Stimulated activated naive CD8-positive, alpha-beta T cell treated with anti-CD3 and anti-CD28 coated beads, Interleukin-15, Interleukin-2, amounts not matched to agents 100 U/mL and 50 U/mL, for 24 hours (primary cell): ENCODE measurements around the gene SCYGR7.
"Not testable (repeated sequence)": the region's sequence is repeated elsewhere in the genome, so short reads cannot be mapped to it uniquely, and the experiment has no call there.

Experiments
- ATAC-seq: fragments of 150-1000 bp; cut with Tn5 transposase; one replicate; pipeline ENCODE4 v1.10.0; 2021
- DNase-seq: peaks from one replicate; pipeline ENCODE4 v3.0.0; 2021

Gene SCYGR7, protein sequence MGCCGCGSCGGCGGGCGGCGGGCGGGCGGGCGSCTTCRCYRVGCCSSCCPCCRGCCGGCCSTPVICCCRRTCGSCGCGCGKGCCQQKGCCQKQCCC

DNA sequence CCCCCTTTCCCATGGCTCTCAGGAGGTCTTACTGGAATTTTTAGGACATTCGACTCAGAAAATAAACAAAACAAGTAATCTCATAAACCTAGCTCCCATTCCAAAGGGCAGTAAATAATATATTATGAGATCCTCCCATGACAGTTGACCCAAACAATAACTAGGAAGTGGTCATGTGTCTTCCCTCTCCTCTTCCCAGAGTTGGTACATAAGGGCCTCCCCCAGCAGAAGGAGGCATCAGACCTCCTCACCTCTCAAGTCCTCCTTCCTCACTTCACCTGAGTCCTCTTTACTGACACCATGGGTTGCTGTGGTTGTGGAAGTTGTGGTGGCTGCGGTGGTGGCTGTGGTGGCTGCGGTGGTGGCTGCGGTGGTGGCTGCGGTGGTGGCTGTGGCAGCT, at the start of gene SCYGR7:
Gene SCYGR7 (plus strand): TSS at position 301 of the 400 bp plus-strand sequence. CDS start 0 bp downstream, at position 301.
- ATAC-seq (no peak), DNase-seq (no peak)

DNA sequence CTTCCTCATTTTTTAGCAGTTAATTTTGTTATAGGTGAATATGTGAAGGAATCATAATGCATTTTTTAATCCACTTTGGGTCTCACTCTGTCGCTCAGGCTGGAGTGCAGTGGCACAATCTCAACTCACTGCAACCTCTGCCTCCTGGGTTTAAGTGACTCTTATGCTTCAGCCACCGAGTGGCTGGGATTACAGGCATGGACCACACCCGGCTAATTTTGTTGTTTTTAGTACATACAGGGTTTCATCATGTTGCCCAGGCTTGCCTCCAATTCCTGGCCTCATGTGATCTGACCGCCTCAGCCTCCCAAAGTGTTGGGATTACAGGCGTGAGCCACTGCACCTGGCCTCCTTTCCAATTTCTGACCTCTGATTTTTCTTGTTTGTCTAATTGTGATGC, 43.9 kb upstream of the SCYGR7 start:
- ATAC-seq, result no peak

DNA sequence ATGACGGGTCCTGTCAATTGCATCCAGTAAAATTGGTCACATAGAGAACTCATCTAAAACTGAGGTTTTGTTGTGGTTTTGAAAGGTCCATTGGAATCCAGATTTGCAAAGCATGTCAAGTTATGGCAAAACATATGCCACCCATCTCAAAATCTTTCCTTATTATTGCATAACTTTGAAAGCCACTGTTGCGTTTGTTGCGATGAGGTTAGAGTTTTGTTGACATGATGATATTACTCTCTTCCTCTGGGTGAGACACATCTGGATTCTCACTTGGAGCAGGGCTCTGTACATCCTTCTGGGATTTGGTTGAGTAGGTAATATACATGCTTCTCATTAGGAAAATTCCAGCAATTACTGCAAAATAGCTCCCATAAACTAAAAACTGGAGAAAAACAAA, 40.9 kb upstream of the SCYGR7 start:
- DNase-seq, result no peak
- ATAC-seq, result no peak

More for the DNA sequence above, 43.9 kb upstream of the SCYGR7 start:
- no peak for DNase-seq

DNA sequence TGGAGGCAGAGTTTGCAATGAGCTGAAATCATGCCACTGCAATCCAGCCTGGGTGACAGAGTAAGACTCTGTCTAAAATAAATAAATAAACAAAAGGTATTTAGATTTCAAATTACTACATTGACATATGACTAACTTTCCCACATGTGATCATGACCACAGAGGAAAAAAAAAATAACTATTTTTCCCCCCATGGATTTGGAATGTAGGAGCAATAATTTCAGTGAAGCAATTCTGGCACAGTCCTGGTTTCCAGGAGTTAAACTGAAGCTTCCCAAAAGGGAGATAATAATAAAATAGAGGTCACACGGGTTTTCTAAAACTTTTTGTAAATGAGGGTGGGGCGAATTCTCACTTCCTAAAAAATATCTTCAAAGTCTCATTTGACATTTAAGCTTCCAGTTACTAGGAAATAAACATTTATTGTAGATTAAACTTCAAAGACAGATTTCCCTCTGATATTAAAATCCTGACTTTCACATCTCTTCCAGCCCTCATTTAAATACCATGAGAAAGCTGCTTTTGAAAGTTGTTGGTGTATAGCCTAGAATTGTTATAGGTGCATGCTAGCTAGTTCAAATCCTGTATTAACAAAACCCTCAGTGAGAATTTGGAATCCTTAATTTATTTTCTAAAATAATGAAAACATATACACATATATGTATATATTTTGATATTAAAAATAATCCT, 31.0 kb upstream of the SCYGR7 start:
- no peak for DNase-seq
- no peak for ATAC-seq

DNA sequence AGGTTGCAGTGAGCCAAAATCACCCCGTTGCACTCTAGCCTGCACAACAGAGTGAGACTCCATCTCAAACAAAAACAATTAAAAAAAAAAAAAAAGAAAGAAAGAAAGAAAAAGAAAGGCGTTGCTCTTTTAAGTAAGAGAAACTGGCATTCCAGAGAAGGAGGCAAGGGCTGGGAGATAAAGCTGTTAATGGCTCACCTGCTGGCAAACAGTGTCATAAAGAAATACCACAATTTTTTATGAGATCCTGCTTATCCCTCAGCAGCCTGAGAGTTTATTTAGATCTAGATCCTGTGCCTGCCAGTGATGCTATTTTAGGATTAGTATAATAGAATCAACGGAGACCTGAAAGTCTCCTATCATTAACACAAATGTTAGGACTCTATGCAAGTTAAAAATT, 26.6 kb upstream of the SCYGR7 start:
- ATAC-seq, result no peak
- no peak for DNase-seq

DNA sequence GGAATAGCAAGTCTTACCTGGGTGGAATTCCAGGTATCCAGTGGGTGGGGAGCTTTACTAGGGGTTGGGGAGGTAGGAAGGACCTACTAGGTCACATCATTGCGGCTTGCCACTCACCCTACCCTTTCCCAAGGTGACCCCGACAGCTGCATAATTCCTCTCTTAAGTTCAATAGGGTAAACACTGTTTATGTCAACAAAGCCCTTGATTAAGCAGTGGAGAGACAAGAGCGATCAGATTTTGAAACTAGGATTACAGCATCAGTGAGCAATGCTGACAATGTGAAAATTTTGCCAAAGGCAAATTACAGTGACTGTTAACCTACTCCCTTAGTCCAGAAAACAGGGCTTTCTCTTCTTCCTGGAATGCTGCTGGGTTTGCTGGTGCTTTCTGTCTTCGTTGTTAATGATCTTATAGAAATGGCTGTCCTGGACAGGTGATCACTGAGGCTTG, 24.8 kb upstream of the SCYGR7 start:
- DNase-seq (no peak), ATAC-seq (no peak)

DNA sequence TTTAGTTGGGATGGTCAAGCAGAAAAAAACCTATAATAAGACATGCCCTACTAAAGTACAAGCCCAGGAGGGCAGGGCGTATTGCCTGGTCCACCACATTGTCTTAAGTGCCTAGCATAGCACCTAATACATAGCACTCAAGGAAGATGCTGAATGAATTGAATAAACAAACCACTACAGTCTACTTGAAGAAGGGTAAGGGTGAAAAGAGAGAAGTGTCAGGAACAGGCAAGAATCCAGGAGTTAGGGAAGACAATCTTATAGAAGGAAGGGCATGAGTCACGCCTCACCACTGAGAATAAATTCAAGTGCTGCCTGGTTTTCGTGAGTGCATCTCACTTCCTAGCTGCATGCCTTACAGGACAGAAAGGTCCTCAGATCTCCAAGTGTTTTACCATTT, 24.2 kb upstream of the SCYGR7 start:
- ATAC-seq (no peak), DNase-seq (no peak)

DNA sequence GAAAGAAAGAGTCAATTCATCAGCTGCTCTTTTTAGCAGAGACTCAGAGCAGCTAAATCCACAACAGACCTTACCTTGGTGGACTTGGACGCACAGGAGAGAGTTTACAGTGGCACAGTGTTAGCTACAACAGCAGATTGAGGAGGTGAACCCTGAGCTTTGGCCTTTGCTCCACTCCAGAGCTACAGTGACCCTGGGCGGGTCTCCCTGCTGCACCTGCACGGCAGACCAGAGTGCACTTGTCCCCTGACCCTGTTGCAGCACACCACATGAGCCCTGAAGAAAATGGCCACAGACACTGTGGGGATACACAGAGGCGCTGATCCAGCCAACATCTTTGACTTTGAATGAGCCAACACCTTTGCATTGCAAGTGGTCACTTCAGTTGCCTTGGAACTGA, 21.3 kb upstream of the SCYGR7 start:
- ATAC-seq (no peak), DNase-seq (no peak)

DNA sequence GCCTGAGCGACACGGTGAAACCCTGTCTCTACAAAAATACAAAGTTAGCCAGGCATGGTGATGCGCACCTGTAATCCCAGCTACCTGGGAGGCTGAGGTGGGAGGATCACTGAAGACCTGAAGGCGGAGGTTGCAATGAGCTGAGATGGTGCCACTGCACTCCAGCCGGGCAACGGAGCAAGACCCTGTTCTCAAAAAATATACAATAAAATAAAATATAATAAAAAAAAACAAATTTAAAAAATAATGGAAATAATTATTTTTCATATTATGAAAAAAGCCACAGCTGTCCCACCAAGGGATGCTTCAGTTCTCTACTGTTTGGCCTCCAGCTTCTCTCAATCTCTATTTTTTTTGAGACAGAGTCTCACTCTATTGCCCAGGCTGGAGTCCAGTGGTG, 20.7 kb upstream of the SCYGR7 start:
- ATAC-seq (no peak), DNase-seq (no peak)

DNA sequence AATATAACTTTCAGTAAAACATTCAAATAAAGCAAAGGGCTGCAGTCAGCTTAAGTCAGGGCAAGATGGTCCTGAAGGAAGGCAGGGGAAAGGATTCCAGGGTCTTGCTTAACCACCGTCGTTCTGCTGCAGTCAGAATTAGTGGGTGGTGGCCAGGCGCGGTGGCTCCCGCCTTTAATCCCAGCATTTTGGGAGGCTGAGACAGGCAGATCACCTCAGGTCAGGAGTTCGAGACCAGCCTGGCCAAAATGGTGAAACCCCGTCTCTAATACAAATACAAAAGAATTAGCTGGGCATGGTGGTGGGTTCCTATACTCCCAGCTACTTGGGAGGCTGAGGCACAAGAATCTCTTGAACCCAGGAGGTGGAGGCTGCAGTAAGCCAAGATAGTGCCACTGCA, 17.1 kb upstream of the SCYGR7 start:
- no peak for DNase-seq

DNA sequence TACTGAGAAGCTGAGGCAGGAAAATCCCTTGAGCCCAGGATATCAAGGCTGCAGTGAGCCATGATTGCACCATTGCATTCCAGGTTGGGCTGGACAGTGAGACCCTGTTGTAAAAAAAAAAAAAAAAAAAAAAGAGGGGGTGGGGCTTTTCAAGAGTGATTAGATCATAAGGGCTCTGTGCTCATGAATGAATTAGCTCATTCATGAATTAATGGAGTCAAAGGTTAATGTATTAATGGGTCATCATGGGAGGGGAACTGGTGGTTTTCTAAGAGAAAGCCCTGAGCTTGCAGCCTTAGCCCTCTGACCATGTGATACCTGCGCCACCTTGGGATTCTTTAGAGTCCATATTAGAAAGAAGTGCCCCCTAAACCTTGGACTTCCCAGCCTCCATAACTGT, 14.8 kb upstream of the SCYGR7 start:
- no peak for DNase-seq
- ATAC-seq, result no peak

More for the DNA sequence above, 17.1 kb upstream of the SCYGR7 start:
- ATAC-seq, result no peak

DNA sequence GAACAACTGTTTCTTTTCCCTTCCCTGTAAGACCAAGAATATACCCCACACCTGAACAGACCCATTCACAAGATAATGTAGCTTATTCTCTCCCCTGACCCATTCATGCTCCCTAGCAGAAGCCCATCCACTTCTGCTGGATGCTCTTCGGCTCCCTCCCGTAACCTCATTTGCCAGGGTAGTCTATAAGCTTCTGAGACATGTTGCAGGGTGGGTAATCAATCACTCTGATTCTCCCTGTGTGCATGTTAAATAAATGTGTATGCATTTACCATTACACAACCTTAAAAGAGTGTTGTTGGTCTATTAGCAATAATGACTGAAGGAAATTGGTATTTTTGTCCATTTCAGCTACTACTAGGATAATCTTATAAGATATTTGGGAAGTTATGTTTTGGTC, 11.6 kb upstream of the SCYGR7 start:
- ATAC-seq (no peak), DNase-seq (no peak)

DNA sequence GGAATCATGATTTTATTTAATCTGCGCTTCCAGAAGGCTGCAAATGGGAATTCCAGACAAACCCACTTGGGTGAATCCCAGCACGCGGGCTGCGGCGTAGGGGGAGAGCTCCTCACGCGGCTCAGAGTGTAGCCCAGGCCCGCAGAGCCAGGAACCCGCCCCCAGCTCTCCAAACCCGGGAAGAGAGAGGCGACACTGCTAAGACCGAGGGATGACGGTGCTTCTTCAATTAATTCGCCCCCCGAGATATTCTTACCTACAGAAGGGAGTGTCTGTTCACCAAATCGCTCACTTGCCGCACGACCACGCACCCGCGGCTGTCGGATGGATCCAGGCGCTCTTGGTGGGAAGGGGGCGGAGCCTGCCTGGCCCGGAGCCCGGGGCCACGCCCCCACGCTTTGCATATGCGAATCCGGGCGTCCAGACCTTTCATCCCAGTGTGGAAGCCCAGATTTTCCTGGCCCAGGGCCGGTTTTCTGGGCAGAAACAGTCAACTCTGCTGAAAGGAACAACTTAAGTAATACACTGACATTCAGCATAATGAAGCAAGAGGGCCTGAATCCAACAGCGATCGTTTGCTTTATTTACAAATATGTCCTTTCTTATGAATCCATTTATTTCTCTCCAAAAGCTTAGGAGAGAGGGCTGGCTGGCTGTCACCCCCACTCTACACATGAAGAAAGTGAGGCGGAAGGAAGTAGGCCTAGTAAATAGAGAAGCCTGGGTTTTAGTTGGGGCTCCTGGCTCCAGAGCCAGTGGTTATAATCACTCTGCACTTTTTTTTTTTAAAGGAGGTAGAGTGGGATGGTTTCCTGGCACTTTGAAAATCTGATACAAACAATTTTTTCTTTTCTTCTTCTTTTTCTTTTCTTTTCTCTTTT, 10.2 kb upstream of the SCYGR7 start, which contains the start of gene SLC19A3:
Gene SLC19A3 (minus strand): TSS at position 342 of the 881 bp plus-strand sequence. CDS start 15,710 bp downstream, outside the sequence.
- peak; percentile 13 for DNase-seq
- no peak for ATAC-seq

DNA sequence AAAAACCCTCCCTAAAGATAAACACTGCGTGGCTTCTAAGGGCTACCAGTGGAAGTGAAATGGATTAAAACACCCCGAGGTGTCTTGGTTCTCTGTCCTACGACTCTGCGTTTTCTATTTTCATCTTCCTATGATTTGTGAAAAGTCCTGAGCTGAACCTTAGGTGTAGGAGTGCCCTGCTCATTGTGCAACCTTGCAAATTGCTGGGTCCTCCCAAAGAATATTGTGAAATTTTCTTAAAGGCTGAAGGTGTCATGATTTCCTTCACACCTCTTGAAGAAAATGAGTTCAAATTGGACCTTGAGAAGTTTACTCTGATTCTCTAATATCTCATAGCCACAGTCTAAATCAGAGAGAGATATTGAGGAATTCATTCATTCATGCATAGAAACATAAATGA, 8.5 kb upstream of the SCYGR7 start:
- ATAC-seq (no peak), DNase-seq (no peak)

DNA sequence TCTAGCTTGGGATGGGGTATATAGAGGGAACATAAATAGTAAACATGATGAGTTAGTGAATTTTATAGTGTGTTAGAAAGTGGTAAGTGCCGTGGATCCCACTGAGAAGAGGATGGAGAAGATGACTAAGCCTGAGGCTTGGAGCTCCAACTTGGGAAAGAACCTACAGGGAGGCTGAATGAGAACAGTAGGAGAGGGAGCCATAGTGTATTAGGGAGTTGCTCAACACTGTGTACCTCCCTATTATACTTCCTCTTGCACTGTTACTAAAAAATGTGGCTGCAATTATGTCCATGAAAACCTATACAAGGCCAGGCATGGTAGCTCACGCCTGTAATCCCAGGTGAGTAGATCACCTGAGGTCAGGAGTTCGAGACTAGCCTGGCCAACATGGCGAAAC, 7.5 kb upstream of the SCYGR7 start:
- DNase-seq (no peak), ATAC-seq (no peak)

DNA sequence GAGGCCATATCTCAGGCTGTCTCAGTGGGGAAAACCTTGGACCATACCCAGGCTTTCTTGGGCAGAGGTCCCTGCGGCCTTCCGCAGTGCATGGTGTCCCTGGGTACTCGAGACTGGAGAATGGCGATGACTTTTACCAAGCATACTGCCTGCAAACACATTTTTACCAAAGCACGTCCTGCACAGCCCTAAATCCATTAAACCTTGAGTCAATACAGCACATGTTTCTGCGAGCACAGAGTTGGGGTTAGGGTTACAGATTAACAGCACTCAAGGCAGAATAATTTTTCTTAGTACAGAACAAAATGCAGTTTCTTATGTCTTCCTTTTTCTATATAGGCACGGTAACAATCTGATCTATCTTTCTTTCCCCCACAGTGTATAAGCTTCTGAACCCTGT, 5.3 kb upstream of the SCYGR7 start:
- not testable (repeated sequence) for DNase-seq, ATAC-seq

DNA sequence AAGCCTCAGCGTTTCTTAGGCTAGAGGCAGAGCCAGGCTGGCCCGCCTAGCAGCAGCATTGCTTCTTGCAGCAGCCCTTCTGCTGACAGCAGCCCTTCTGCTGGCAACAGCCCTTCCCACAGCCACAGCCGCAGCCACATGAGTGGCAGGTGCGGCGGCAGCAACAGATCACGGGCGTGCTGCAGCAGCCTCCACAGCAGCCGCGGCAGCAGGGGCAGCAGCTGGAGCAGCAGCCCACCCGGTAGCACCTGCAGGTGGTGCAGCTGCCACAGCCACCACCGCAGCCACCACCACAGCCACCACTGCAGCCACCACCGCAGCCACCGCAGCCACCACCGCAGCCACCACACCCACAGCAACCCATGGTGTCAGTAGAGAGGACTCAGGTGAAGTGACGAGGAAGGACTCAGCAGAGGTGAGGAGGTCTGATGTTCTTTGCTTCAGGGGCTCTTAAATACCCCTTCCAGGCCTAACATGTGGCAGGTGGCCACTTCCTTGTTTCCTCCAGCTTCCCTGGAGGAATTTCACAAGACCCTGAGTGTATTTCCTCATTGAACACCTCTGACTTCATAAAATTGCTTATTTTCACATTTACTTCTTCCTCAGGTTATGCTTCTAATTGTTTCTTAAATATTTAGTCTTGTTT, 3.6 kb upstream of the SCYGR7 start, which contains the start of gene SCYGR6:
Gene SCYGR6 (minus strand): TSS at position 364 of the 646 bp plus-strand sequence. CDS start 0 bp downstream, at position 364.
- DNase-seq (no peak), ATAC-seq (no peak)

DNA sequence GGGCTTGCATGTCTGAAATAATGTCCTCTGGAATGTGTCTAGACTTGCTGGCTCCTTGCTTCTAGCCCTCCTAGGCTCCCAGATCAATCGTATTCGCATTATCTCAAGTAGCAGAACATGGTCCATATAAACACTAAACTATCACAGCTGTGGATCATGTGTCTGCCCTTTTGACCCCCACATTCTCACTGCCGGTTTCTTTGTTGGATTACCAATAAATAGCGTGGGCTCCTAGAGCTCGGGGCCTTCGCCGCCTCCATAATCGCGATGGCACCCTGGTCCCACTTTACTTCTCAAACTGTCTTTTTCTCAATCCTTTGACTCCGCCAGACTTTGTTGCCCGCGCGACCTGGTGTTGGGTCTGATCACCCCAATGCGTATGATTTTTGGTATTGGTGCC, 11.2 kb downstream of the SCYGR7 start:
- ATAC-seq (no peak), DNase-seq (no peak)

DNA sequence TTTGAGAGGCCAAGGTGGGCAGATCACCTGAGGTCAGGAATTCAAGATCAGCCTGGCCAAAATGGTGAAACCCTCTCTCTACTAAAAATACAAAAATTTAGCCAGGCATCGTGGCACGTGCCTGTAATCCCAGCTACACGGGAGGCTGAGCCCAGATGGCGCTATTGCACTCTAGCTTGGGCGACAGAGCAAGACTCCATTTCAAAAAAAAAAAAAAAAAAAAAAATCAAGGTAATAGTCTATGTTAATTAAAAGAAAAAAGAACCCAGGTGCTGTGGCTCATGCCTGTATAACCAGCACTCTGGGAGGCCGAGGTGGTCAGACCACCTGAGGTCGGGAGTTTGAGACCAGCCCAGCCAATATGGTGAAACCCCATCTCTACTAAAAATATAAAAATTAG, 12.6 kb downstream of the SCYGR7 start:
- not testable (repeated sequence) for ATAC-seq

DNA sequence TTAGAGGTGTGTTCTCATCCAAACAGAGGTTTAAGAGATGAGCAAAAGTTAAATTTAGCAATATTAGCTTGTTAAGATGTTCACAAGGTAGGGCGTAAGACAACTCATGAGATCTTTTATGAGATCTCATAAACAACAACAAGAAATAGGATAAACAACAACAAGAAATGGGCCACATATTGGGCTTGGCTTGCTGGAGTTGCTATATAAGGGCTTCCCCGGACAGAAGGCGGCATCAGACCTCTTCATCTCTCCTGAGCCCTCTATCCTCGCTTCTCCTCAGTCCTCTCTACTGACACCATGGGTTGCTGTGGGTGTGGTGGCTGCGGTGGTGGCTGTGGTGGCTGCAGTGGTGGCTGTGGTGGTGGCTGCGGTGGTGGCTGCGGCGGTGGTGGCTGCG, 17.5 kb downstream of the SCYGR7 start, which contains the start of gene SCYGR8:
Gene SCYGR8 (plus strand): TSS at position 301 of the 400 bp plus-strand sequence. CDS start 0 bp downstream, at position 301.
- DNase-seq, result no peak
- no peak for ATAC-seq

More for the DNA sequence above, 12.6 kb downstream of the SCYGR7 start:
- DNase-seq, result not testable (repeated sequence)

DNA sequence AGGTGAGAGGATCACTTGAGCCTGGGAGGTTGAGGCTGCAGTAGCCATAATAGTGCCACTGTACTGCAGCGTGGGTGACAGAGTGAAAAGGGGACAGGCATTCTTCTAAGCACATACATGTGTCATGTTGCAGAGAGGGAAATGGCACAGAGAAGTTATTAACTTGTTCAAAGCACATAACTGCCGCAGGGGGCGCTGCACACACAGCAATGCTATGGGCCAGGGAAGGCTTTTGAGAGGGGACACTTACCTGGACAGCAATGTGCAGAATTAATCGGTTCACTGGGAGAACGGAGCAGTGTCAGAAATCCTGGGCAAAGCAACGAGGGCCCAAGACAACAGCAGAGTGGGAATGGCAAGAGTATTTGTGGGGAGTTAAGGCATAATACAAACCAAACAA, 19.9 kb downstream of the SCYGR7 start:
- DNase-seq (no peak), ATAC-seq (peak; percentile 23)

DNA sequence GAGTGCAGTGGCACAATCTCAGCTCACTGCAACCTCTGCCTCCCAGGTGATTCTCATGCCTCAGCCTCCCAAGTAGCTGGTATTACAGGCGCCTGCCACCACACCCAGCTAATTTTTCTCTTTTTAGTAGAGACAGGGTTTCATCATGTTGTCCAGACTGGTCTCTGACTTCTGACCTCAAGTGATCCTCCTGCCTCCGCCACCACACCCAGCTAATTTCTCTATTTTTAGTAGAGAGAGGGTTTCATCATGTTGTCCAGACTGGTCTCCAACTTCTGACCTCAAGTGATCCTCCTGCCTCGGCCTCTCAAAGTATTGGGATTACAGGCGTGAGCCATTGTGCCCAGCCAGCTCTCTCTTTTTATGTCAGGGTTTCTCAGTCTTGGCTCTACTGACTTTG, 28.1 kb downstream of the SCYGR7 start:
- DNase-seq, ATAC-seq: not testable (repeated sequence)
